Psoas muscle (tissue), 8 donors: ENCODE results near the gene RTN4RL1. TPM values are rescaled to one million over a fixed set of nuclear protein-coding genes. Genes with fewer than 3 reads are reported as not detected.
A peak's percentile ranks its signal among the peaks of the same experiment; 100 is the strongest.

Experiments used
- ATAC-seq, 4 donors: fragments of 200-7000 bp; cut with Tn5 transposase; one replicate each; pipeline ENCODE4 v1.9.1; 2020; ENCODE audit warnings: moderate library complexity in 3 of 4, mild to moderate bottlenecking in 2 of 4
- DNase-seq, 2 donors: peaks; one replicate each; pipeline ENCODE4 v3.0.0-alpha.2; 2020
- H3K27ac ChIP-seq: fragments of 200-600 bp; one replicate; pipeline ENCODE4 v1.8.0; 2022
- H3K27me3 ChIP-seq, 3 donors: fragments of 200-600 bp in 1 of 3; one replicate each; pipeline versions ENCODE4 v1.6.1 to v1.8.0; 2013 to 2022; ENCODE audit warnings: low read length in 2 of 3, mild to moderate bottlenecking in 2 of 3, moderate library complexity in 1 of 3; ENCODE audit not compliant: insufficient read depth in 3 of 3
- H3K36me3 ChIP-seq, 2 donors: fragments of 200-600 bp in 1 of 2; one replicate each; pipeline versions ENCODE4 v1.6.1 to v1.8.0; 2013 to 2022; ENCODE audit warnings: low read depth in 1 of 2, mild to moderate bottlenecking in 1 of 2, moderate library complexity in 1 of 2; ENCODE audit not compliant: insufficient read depth in 1 of 2
- H3K4me1 ChIP-seq: fragments of 200-600 bp; one replicate; pipeline ENCODE4 v1.8.0; 2022
- H3K4me3 ChIP-seq: fragments of 200-600 bp; one replicate; pipeline ENCODE4 v1.8.0; 2022; ENCODE audit warnings: mild to moderate bottlenecking
- H3K9me3 ChIP-seq: fragments of 200-600 bp; one replicate; pipeline ENCODE4 v1.8.0; 2022
- CTCF ChIP-seq: fragments of 200-600 bp; IDR thresholded peaks from one replicate; pipeline ENCODE4 v1.8.0; 2022; ENCODE audit warnings: antibody characterized with exemption
- WGBS, 3 donors: extraction: QIAGEN DNeasy Blood & Tissue Kit; methylation state at CpG; one replicate each; pipeline versions ENCODE4 v1.1.6 to v1.1.7; 2013; 5-methylcytosine and 5-hydroxymethylcytosine counted together
- intact Hi-C, 2 donors: fragments of 100-400 bp; cut with DNase I; formaldehyde crosslinking; loops; one replicate each; pipeline versions ENCODE4 v1.11.0 to v1.14.2; 2022
- polyA plus RNA-seq, 3 donors: library from polyadenylated mRNA; stranded (reverse); fragments of 200-250 nt; gene quantifications; one replicate each; pipeline ENCODE4 v1.2.3, GENCODE V29; 2013
- total RNA-seq, 4 donors: library from RNA; stranded (reverse); fragmentation: NEBNext Ultra II Directional in 2 of 4; extraction: Animal tissue kit (Norgen Biotek cat#: 25700) in 2 of 4; gene quantifications; one replicate each; pipeline versions ENCODE4 v1.2.1 to v1.2.4, GENCODE V29; 2021 to 2023
- donor health status: healthy with polysubstance abuse.
- donor health status: DM: no; HTN: no; CAD: no; lungs with moderate emphysema.
- donor health status: Bipolar disorder and iron deficiency.
- donor health status: healthy.
- donor health status: DM: yes; HTN: yes; CAD: no.
- donor health status: DM: no; HTN: no; CAD: no.
- donor health status: DM: no; HTN: no; CAD: no.
- donor health status: DM: yes; HTN: yes; CAD: no.

The RTN4RL1 gene
- total and polyA plus RNA-seq, 7 donors = 0.44 to 1.8 (median 0.75) TPM

DNA sequence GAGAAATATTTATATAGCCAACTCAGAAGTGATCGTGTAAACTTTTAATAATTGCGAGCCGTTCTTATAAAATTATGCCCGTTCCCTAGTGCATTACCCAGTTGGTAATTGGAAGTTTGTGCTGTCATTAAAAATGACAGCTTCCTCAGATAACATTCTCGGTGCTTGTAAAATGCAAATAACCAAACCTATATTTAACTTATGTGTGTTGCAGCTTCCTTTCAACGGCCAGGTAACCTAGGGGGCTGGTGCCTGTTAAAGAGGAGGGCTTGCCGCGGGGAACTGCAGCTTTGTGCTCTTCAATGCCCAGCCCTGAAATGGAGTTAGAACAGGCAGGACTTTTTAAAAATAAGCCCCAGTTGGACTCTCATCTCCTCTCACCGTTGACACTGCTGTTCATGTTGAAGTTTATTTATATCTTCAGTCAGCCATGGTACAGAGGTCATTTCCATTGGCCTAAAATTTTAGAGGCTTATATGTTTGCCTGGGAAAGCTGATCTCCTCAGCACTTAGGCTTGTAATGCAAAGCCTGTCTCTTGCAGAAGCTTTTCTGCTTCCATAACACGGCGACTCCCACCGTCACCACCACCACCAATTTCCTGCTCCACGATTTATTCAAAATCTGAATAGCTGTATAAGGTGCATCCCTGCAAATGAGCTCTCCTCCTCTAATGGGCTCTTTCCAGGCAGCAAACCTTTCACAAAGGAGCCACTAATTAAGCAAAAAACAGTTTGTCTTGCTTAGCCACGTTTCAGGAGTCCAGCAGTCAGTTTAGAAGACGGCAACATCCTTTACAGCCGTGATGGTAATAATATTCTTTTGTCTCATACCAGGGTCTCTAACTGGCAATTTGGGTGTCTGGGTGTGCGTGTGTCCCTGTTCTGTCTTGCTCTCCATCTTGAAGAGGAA lies 120.6 kb downstream of the RTN4RL1 start:
- peaks cover 35% of the 10 kb centered on the region for H3K4me1 ChIP-seq
- ATAC-seq = peak in 1 of 4 donors; percentile 31
- no peak for DNase-seq
- no peaks in the 10 kb centered on the region for H3K36me3 ChIP-seq
- 43 to 67% (median 60%) methylated on average over 17 of the region's 17 CpGs for WGBS, 3 donors
- TF ChIP-seq CTCF = no peak
- intact Hi-C loops = no loop called here
- peak overlapping the region; percentile 41 for H3K27ac ChIP-seq
- no peaks in the 10 kb centered on the region for H3K9me3 ChIP-seq
- no peaks in the 10 kb centered on the region for H3K27me3 ChIP-seq
- H3K4me3 ChIP-seq = peak overlapping the region; percentile 34

GRCh38 chr17:1899403-1900000 lies 125.6 kb downstream of the RTN4RL1 start:
- WGBS, 3 donors = 75 to 89% (median 82%) methylated on average over 8 of the region's 8 CpGs
- intact Hi-C loops = no loop called here
- peak; percentile 30 for TF ChIP-seq CTCF
- Histone ChIP-seq H3K36me3 (peaks cover 11 to 46% of the 10 kb centered on the region in 2 donors), H3K27ac (peak overlapping the region; percentile 71), H3K27me3 (no peaks in the 10 kb centered on the region), H3K9me3 (no peaks in the 10 kb centered on the region), H3K4me1 (peaks cover 6% of the 10 kb centered on the region), H3K4me3 (no peak overlapping the region)
- ATAC-seq = peak in 3 of 4 donors; percentile 28 to 57 (median 34)
- DNase-seq = no peak

DNA sequence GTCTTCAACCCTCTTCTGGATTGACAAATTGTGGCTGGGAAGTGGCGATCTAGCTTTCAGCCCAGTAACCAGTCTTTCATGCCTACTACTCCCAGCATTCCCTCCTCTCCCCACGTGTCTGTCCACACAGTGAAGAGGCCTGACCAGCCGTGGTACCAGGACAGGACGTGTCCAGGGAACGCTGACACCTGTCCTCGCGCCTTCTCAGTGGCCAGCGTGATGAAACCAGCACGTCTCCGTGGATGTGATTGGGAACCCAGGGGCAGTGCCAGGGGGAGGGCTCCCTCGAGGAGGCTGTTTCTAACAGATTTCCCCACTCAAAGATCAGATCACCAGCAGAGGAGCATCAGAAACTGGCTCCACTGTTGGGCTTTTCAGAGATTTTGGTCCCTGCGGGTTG lies 126.3 kb downstream of the RTN4RL1 start:
- H3K27ac ChIP-seq = peak overlapping the region; percentile 71
- no peaks in the 10 kb centered on the region for H3K27me3 ChIP-seq
- 77 to 90% (median 79%) methylated on average over 12 of the region's 12 CpGs for WGBS, 3 donors
- no peak overlapping the region for H3K4me3 ChIP-seq
- peak; percentile 44 to 46 (median 46) for ATAC-seq
- H3K9me3 ChIP-seq = no peaks in the 10 kb centered on the region
- no peak for DNase-seq
- intact Hi-C loops = no loop called here
- no peaks in the 10 kb centered on the region for H3K4me1 ChIP-seq
- peaks cover 11 to 53% of the 10 kb centered on the region in 2 donors for H3K36me3 ChIP-seq
- no peak for TF ChIP-seq CTCF

DNA sequence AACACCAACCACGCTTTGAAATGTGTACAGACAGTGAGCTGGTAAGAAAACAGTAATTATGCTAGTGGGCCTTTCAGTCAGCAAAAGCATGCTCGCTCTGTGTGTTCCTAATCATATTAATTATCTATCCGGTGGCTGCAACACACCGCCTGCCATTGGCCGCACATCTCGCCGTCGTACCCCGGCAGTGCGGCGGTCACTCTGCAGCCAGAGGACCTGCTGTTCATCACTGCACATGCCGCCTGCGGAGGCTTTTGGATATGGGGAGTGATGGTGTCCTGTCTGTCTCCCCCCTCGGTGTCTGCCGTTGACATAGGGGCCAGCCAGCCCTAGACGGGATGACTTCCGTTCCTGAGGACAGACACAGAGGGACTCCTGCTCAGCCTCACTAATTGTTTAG lies 126.8 kb downstream of the RTN4RL1 start:
- 84 to 87% (median 86%) methylated on average over 17 of the region's 17 CpGs for WGBS, 3 donors
- Histone ChIP-seq H3K36me3 (peaks cover 11 to 58% of the 10 kb centered on the region in 2 donors), H3K27ac (no peak overlapping the region), H3K27me3 (no peaks in the 10 kb centered on the region), H3K4me3 (no peak overlapping the region), H3K9me3 (no peaks in the 10 kb centered on the region), H3K4me1 (no peaks in the 10 kb centered on the region)
- ATAC-seq (no peak), DNase-seq (no peak)
- intact Hi-C loops = no loop called here
- TF ChIP-seq CTCF = no peak
